Measurements from ENCODE around the gene SLBP.

SLBP gene

GRCh38 chr4:1738410-1738809 lies 26.3 kb upstream of the SLBP start:
- Histone ChIP-seq H3K9me2 (replicated peaks; ENCODE audit: insufficient read depth, low read length) (no peaks in the 10 kb centered on the region), H3K4me2 (ENCODE audit: low read depth, low read length, poor library complexity, severe bottlenecking) (no peak overlapping the region), H3K9me3 (ENCODE audit: insufficient read depth, low read length) (peaks cover 8% of the 10 kb centered on the region; the same call in 1 of the 2 replicates), H3K36me3 (ENCODE audit: low read length) (peaks cover 50% of the 10 kb centered on the region), H3K27me3 (ENCODE audit: low read length) (no peaks in the 10 kb centered on the region), H3F3A (ENCODE audit: insufficient read depth) (0 out of 2 replicates have a peak, but pooled peaks cover 5% of the 10 kb centered on the region), H4K20me1 (ENCODE audit: low read depth, low read length) (no peaks in the 10 kb centered on the region), H3K4me3 (ENCODE audit: insufficient read depth, low read length, poor library complexity, severe bottlenecking) (no peak overlapping the region), H3K9ac (ENCODE audit: low read length) (no peak overlapping the region), H3K27ac (ENCODE audit: low read depth, low read length) (no peak overlapping the region), H2AFZ (ENCODE audit: low read depth, low read length, severe bottlenecking) (no peak overlapping the region), H3K79me2 (ENCODE audit: insufficient read depth, low read length) (no peaks in the 10 kb centered on the region; the same call in 1 of the 2 replicates)
- no peak for TF ChIP-seq CTCF (IDR thresholded peaks at IDR 0.05; ENCODE audit: insufficient read depth, low read length, poor library complexity, severe bottlenecking)
- TF ChIP-seq EZH2phosphoT487 (conservative IDR thresholded peaks at IDR 0.05; ENCODE audit: low read length): no peak

GRCh38 chr4:1737666-1738065 lies 25.5 kb upstream of the SLBP start:
- Histone ChIP-seq H3K4me3 (ENCODE audit: insufficient read depth, low read length, poor library complexity, severe bottlenecking) (no peak overlapping the region), H3K4me2 (ENCODE audit: low read depth, low read length, poor library complexity, severe bottlenecking) (no peak overlapping the region), H4K20me1 (ENCODE audit: low read depth, low read length) (peaks cover under 1% of the 10 kb centered on the region; the same call in 1 of the 2 replicates), H3K27me3 (ENCODE audit: low read length) (no peaks in the 10 kb centered on the region), H3K79me2 (ENCODE audit: insufficient read depth, low read length) (peaks cover 3% of the 10 kb centered on the region; the same call in 1 of the 2 replicates), H3K9ac (ENCODE audit: low read length) (no peak overlapping the region), H2AFZ (ENCODE audit: low read depth, low read length, severe bottlenecking) (no peak overlapping the region), H3K9me3 (ENCODE audit: insufficient read depth, low read length) (peaks cover 8% of the 10 kb centered on the region; the same call in 1 of the 2 replicates), H3K36me3 (ENCODE audit: low read length) (peaks cover 57% of the 10 kb centered on the region), H3K27ac (ENCODE audit: low read depth, low read length) (no peak overlapping the region), H3F3A (ENCODE audit: insufficient read depth) (0 out of 2 replicates have a peak, but pooled peaks cover 5% of the 10 kb centered on the region), H3K9me2 (replicated peaks; ENCODE audit: insufficient read depth, low read length) (no peaks in the 10 kb centered on the region)
- TF ChIP-seq EZH2phosphoT487 (conservative IDR thresholded peaks at IDR 0.05; ENCODE audit: low read length): no peak
- no peak for TF ChIP-seq CTCF (IDR thresholded peaks at IDR 0.05; ENCODE audit: insufficient read depth, low read length, poor library complexity, severe bottlenecking)

GRCh38 chr4:1736812-1737211 lies 24.7 kb upstream of the SLBP start:
- Histone ChIP-seq H4K20me1 (ENCODE audit: low read depth, low read length) (peaks cover 3% of the 10 kb centered on the region; the same call in 1 of the 2 replicates), H3K27ac (ENCODE audit: low read depth, low read length) (no peak overlapping the region), H3K36me3 (ENCODE audit: low read length) (peaks cover 63% of the 10 kb centered on the region), H3K27me3 (ENCODE audit: low read length) (no peaks in the 10 kb centered on the region), H3K79me2 (ENCODE audit: insufficient read depth, low read length) (peaks cover 9% of the 10 kb centered on the region; the same call in 1 of the 2 replicates), H3F3A (ENCODE audit: insufficient read depth) (no peaks in the 10 kb centered on the region), H3K9me2 (replicated peaks; ENCODE audit: insufficient read depth, low read length) (no peaks in the 10 kb centered on the region), H2AFZ (ENCODE audit: low read depth, low read length, severe bottlenecking) (no peak overlapping the region), H3K9me3 (ENCODE audit: insufficient read depth, low read length) (peaks cover 8% of the 10 kb centered on the region; the same call in 1 of the 2 replicates), H3K9ac (ENCODE audit: low read length) (no peak overlapping the region), H3K4me3 (ENCODE audit: insufficient read depth, low read length, poor library complexity, severe bottlenecking) (no peak overlapping the region), H3K4me2 (ENCODE audit: low read depth, low read length, poor library complexity, severe bottlenecking) (no peak overlapping the region)
- TF ChIP-seq CTCF (IDR thresholded peaks at IDR 0.05; ENCODE audit: insufficient read depth, low read length, poor library complexity, severe bottlenecking) (no peak), EZH2phosphoT487 (conservative IDR thresholded peaks at IDR 0.05; ENCODE audit: low read length) (no peak)
